Activated T-cell treated with anti-CD3 and anti-CD28 coated beads for 48 hours (primary cell): Measurements from ENCODE around the gene IGFL3.
"Not testable (repeated sequence)": the region's sequence is repeated elsewhere in the genome, so short reads cannot be mapped to it uniquely, and the experiment has no call there.

Source experiments
- DNase-seq: peaks from one replicate; pipeline ENCODE4 v3.0.0-alpha.2; 2020; ENCODE audit warnings: low read depth

IGFL3 gene

DNA sequence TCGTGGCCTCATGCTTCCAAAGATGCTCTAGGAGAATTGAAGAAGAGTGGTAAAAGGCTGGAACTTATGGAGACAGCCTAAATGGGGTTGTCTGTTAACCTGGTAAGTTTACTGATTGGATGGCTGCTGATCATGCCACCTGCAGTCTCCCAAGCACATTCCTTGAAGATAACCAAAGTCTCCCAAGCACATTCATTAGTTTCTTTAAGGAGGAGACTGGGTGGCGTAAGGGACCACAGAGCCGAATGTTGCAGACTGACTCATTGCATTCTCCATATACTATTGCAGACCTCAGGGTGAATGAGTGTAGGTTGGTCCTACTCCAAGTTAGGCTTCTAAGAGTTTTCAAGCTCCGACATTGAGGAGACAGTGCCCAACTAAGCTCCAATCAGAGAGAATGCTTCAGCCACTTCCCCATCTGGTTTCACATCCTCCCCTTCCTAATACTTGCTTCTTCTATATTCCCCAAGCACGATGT, at the start of gene IGFL3:
Gene IGFL3 (minus strand): TSS at position 51 of the 478 bp plus-strand sequence. CDS start 39 bp downstream, at position 12.
- DNase-seq, result no peak

DNA sequence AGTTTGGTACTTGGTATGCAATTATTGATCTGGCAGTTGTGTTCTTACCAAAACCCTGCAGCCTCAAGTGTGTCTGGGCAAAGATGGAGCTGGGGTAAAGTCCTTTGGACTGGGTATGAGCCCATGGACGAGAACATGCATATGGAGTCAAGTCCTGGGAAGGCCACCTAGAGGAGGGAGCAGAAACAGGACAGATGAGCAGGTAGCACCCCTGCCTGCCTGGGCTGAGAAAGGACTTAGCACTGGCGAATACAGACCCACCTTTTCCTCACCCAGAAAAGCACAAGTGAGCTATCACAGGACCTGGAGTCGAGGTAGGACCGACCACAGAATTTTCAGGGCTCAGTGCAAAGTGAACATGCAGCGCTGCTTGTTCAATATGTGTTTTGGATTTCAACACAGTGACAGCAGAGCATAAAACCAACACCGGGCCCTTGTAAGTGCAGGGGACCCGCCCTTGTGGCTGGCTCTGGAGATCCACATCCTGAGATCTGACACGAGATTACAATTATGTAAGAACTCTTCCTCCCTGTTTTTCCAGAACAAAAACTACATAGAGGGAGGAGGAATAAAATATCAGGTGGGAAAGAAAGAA, 49.5 kb upstream of the IGFL3 start:
- no peak for DNase-seq

DNA sequence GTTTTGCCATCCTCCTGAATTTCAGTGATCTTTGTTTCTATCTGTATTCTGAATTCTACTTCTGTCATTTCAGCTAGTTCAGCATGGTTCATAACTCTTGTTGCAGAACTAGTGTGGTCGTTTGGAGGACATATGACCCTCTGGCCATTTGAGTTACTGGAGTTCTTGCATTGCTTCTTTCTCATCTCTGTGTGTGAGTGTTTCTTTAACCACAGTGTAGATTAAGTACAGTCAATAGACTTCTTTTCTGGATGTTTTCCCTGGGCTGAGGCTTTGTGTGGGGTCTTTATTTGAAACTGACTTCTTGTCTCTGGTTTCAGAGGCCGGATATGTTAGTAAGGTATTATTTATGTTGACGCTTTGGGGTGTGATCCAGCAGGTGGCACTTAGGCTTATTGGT, 38.2 kb upstream of the IGFL3 start:
- DNase-seq, result no peak

DNA sequence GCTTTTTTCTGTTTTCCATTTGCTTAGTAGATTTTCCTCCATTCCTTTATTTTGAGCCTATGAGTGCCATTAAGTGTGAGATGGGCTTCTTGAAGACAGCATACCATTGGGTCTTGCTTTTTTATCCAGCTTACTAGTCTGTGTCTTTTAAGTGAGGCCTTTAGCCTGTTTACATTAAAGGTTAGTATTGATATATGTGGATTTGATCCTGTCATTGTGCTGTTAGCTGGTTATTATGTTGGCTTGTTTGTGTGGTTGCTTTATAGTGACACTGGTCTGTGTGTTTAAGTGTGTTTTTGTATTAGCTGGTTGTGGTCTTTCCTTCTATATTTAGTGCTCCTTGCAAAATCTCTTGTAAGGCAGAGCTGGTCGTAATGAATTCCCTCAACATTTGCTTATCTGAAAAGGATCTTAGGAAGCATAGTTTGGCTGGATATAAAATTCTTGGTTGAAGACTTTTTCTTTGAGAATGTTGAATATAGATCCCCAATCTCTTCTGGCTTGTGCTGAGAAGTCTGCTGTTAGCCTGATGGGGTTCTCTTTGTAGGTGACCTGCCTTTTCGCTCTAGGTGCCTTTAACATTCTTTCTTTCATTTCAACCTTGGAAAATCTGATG, 37.3 kb upstream of the IGFL3 start:
- DNase-seq, result not testable (repeated sequence)

DNA sequence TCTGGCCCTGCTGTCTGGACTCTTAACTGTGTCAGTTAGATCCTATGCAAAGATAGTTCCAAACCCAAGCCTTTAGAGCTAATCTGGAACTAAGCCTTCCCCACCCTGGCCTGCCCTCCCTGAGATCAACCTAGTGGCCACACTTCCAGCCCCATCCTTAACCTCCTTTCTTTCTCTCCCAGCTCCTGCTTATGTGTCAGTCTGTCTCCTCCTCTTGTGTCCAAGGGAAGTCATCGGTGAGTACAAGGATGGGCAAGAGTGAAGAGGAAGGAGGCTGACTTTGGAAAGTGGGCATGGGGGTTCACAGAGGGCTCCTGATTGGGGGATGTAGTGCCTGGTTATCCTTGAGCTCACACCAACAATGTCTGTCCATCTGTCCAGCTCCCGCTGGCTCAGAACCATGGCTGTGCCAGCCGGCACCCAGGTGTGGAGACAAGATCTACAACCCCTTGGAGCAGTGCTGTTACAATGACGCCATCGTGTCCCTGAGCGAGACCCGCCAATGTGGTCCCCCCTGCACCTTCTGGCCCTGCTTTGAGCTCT, 35.8 kb upstream of the IGFL3 start:
- DNase-seq, result no peak

DNA sequence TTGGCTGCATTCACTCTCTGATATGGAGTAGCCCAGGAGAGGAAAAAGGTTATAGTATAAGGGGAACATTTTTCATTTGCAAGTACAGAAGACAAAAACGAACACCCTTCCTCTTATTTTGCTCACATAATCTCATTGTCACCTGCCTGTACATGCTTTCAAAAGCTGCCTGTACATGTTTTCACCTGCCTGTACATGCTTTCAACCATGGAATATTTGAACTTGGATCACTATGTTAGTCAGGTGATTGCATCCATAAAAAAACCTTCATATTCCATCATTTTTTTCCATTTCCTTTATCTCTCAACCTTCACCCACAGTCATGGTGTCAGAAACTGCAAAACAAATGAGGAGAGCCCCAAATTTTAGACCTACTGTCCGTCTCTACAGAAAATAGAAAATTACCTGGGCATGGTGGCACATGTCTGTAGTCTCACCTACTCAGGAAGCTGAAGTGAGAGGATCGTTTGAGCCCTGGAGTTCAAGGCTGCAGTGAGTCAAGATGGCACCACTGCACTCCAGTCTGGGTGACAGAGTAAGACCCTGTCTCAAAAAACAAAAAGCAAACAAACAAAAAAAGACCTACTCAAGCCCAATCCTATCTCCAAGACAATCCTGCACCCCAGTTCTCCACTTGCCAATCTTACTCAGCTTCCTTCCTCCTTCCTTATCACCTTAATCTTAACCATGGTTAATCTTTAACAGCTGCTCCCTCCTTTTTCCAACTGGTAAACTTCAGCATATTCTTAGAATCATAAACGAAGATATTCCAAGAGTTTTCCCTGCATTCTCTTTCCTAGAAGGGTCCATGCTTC, 35.1 kb upstream of the IGFL3 start:
- no peak for DNase-seq

DNA sequence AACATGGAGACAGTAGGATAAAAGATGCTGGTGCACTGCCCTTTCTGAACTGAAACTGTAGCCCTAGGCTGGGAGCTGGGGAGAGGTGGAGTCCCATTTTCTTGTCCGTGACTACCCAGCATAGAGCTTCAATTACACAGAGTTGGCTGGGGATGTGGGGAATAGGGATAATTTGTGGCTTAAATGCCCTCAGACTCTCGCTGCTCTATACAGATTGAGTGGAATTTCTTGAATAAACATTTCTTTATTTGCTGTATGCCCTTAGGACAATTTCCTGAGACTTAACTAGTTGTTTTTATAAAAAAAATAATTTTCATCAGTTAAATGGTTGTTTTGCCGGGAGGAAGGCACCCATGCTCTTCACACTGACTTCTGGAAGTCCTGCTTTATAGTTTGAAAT, 30.7 kb upstream of the IGFL3 start:
- no peak for DNase-seq

DNA sequence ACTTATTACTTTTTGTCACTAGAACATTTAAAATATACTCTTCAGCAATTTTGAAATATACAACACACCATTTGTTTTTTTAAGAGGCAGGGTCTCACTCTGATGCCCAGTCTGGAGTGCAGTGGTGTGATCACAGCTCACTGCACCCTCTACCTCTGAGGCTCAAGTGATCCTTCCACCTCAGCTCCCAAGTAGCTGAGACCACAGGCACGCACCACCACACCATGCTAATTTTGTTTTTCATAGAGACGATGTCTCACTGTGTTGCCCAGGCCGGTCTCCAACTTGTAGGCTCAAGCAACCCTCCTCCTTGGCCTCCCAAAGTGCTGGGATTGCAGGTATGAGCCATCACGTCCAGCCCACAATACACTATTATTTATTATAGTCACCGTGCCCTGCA, 26.1 kb upstream of the IGFL3 start:
- no peak for DNase-seq

DNA sequence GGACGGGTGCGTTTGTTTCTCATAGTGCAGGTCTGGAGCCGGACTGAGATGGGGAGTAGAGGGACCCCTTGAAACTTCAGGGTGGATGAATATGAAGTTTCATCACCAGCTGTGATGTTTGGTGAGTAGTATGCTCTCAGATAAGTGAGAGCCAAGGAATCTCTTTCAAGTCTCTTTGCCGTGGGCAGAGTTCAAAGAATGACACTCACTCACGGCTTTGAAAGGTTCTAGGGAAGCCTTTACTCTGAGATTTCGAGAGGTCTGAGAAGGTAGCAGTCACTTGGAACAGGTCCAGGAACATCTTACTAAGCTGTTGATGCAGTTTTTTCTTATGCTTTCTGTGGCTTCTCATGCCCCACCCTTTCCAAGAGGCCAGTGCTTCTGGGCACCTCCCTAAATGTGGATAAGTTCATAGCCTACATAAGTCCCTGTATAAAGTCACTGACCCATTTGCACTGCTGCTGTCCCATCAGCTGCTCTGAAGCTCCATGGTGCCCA, 23.4 kb upstream of the IGFL3 start, which contains the start of gene IGFL2:
Gene IGFL2 (plus strand): TSS at position 448 of the 498 bp plus-strand sequence. CDS start 41 bp downstream, at position 489.
- DNase-seq, result peak; percentile 6

DNA sequence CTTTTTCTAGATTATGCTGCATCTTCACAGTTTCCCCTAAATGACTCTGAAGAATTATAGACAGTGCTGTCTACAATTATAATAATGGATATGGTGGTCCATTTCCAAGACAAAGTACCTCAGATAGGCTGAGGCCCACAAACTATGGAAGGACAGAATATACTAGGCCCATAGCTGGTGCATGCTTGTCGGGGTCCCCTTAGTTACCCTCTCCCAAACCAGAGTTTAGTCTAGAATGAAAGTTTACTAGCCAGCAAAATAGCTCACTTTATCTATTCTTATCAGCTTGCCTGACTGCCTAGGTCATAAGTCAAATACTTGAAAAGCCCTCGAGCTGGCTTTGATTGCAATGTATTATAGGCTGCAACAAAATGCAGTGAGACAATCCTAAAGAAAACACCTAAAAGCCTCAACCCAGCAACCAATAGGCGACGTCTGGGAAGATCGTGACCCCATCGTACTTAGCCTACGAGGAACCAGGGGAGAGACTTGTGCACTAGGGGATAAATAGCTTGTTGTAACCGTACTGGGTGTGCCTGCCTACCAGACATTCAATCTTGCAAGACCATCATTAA, 22.8 kb upstream of the IGFL3 start:
- no peak for DNase-seq

DNA sequence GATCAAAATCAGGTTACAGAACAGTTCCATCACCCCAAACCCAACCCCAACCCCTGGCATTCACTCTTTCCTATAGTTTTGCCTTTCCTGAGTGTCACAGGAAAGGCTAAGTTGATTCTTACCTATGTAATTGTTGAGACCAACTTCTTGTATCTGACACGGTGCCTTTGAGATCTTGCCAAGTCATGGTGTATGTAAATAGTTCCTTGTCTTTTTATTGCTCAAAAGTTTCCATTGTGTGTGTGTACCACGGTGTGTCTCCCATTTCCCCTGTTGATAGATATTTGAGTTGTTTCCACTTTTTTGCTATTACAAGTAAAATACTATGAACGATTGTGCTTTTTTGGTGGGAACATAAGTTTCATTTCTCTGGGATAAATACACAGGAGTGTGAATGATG, 20.3 kb upstream of the IGFL3 start:
- no peak for DNase-seq

DNA sequence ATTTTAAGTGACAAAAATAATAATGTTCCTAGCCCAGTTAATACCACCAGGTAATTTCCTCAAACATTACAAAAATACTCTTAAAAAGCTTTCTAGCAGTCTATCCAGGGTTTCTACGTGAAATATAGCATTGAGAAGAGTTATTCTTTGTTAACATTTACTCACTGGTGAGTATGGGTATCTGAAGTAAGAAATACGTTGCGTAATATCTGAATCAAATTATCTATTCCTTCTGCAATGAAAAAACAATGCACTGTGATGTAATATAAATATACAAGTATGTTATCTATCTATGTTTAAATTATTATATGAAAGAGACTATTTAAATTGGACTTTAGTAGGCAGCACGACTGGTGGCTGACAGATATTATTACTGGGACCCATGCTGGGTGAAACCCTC, 17.8 kb upstream of the IGFL3 start:
- DNase-seq, result no peak

DNA sequence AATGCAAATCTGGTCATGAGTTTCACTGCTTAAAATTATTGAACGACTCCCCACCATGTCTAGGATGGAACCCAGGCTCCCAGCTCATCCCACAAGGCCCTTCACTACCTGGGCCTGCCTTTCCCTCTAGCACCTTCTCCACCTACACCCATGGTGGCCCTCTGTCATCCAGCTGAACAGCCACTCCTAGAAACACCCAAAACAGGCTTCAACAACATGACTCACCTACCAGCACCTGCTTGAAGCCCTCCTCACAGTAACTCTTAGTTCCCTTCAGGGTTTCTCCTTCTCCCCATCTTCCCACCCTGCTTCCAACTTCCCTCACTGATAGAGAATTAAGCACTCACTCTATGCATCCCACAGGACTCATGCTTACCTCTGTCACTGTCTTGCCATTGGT, 16.9 kb upstream of the IGFL3 start:
- DNase-seq, result no peak

DNA sequence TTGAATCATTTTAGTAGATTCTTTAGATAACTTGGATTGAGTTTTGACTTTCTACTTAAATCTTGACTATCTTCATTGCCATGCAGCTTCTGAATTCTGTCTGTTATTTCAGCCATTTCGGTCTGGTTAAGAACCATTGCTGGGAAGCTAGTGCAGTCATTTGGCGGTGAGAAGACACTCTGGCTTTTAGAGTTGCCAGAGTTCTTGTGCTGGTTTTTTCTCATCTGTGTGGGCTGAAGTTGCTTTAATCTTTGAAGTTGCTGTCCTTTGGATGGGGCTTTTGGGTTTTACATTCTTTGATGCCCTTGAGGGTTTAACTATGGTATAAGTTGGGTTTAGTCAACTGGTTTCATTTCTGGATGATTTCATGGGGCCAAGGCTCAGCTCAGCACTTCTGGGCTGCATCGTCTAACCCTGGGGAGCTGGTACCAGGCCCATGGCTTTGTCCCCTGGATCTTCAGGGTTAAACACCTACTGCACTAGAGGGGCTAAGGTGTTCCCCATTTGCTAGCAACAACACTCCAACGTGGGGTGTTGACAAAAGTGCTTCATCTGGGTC, 13.5 kb upstream of the IGFL3 start:
- no peak for DNase-seq

DNA sequence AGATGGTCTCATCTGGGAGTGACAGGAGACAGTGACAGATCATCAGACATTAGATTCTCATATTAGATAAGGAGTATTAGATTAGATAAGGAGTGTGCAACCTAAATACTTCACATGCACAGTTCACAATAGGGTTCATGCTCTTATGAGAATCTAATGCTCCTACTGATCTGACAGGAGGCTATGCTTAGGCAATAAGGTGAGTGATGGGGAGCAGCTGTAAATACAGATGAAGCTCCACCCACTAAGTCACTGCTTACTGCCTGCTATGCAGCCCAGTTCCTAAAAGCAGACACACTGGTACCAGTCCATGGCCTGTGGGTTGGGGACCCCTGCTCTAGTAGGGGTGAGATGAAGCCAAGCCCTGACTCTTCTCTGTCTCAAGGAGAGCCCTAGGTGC, 10.0 kb upstream of the IGFL3 start:
- DNase-seq, result no peak

DNA sequence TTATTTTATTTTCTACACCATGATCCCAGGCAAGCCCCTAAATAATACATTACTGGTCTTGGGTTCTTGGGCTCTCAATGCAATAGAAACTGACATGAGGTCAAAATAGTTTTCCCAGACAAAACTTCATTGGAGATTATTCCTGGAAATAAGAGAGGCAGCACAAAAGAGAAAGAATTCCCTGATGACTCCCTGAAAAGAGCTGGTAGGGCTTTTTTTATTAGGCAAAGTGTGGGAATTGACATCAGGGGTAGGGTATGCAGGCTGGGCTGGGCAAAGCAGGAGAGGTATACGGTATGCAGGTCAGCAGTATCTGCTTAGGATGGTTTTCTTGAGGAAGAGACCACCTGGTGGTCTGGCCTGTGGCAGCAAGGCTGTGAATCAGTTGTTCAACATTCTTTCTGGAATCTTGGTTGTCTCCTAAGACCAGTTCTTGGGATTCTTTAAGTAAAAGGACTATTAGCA, 9.3 kb upstream of the IGFL3 start:
- DNase-seq, result no peak

DNA sequence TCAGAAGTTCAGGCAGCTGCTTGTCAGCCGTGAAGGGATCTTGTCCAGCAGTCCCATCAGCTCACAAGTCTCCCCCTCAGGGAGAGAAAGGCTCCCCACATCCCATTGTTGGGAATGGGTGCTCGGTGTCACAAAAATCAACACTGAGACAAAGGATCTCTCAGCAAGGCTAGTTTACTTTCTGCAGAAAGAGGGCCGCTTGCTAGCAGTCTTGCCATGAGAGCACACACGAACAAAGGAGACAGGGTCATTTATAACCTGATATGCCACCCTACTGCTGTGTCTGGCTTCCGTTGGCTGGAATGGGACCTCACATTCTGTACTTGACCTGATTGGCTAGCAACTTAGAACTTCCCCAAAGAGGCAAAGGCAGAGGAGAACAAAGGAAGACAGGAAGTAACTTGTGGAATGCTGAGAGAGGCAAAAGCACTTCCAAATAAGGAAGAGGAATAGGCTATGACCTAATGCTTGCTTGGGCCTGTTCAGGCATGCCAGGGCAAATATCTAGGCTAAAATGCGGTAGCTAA, 8.7 kb upstream of the IGFL3 start:
- no peak for DNase-seq

DNA sequence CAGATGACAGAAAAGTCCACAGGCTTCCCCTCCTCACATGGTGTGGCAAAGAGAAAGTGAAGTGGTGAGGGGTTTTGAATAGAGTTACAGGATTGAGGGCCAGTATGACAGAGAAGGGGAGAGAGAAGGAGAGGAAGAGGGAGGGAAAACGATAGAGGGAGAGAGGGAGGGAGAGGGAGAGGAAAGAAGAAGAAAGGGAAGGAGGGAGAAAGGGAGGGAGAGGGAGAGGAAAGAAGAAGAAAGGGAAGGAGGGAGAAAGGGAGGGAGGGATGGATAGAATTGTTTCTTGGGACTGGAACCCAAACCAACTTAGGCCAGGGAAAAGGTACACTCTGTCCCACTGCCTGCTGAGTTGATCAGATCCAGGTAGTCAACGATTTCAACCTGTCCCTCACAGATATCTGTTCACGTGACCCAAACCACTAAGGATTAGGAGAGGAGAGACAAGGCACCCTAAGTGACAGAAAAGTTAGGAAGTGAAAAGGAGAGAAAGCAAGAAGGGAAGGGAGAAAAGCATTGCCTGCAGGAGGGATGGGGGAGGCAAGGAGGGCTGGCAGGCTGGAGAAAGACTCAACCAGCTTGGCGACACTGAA, 8.1 kb upstream of the IGFL3 start:
- DNase-seq, result no peak

DNA sequence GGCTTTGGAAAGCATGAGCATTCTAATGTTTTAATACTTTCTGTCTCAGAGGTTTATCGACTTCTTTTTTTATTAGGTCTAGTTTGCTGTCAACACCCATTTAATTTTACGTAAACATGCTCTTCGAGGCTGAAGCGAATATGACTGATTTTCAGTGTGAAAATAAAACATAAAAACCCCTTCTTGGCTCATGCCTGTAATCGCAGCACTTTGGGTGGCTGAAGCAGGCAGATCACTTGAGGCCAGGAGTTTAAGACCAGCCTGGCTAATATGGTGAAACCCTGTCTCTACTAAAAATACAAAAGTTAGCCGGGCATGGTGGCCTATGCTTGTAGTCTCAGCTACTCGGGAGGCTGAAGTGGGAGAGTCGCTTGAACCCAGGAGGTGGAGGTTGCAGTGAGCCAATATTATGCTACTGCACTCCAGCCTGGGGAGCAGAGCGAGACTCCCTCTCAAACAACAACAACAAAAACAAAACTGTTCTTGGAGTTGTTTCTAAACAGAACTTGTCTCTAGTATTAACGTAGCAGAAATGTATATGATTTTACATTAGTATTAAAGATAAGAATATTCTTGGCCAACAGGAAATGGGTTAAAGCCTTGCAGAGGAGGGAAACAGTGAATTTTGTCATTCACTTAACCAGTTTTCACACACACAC, 7.1 kb upstream of the IGFL3 start:
- DNase-seq, result no peak

DNA sequence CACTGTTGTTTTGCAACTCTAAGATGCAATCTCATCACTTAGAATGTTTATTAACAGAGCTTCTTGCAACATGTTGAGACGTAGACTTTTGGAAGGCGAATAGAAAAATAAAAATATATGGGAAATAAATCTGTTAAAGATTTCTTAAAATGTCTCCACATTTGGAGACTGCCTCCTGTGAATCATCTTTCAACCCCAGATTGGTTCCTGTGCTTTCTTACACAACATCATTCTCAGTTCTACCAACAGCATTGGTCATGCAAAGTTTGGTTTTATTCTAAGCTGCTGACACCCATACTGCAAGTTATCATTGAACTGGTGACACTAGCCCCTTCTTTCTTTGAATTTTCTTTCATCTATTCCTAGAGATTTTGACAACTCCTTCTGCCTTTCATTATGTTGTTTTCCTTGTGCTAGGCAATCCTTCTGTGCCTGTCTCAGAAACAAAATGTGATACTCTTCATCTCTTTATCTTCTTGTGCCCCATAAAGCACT, 1.6 kb upstream of the IGFL3 start:
- DNase-seq, result no peak
